Jurkat, Clone E6-1 (cell line): ENCODE measurements around the gene GIT1.

Experiments
- DNase-seq: peaks from one replicate; pipeline ENCODE4 v3.0.0-alpha.2; 2011; ENCODE audit warnings: low read depth, low spot score
- H3K4me3 ChIP-seq: 2 replicates; pipeline ENCODE4 v1.5.1; 2011; ENCODE audit warnings: mild to moderate bottlenecking, low read length, control low read depth, moderate library complexity

GIT1 gene

DNA sequence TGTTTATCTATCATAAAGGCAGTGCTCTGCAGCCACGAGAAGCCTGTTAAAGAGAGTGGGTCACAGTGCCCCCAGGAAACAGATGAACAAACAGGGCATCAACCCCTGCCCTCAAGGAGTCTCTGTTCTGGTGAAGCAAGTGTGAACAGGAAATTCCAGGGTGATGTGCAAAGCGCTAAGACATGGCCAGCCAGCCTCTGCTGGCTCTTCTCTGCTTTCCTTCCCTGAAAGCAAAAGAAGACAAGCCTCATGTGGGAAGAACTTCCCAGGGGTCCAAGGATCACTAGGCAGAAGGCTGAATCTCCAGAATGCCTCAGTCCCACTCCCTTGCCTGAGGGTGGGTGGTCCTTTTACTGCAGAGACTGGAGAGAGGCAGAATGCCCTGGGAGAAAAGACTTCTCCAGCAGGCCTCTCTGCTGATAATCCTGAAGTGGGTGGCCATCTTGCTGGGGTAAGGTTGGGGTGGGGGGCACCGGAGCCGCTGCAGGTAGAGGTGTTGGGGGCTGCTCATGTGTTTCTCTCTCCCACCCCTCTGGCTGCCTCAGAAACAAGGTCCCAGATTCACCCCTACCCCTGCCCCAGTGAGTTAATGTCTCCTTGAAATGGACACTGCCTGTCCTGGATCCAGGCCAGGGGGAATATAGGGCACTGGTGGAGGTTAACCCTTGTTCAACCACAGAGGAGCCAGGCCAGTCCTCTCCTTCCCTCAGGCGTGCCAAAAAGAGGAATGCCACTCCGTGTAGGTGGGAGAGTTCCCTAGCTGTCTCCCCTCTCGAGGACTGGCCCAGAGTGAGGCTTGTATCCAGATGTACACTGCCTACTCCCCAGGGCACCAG is 5.9 kb upstream of the GIT1 start:
- H3K4me3 ChIP-seq, result no peak overlapping the region
- no peak for DNase-seq

DNA sequence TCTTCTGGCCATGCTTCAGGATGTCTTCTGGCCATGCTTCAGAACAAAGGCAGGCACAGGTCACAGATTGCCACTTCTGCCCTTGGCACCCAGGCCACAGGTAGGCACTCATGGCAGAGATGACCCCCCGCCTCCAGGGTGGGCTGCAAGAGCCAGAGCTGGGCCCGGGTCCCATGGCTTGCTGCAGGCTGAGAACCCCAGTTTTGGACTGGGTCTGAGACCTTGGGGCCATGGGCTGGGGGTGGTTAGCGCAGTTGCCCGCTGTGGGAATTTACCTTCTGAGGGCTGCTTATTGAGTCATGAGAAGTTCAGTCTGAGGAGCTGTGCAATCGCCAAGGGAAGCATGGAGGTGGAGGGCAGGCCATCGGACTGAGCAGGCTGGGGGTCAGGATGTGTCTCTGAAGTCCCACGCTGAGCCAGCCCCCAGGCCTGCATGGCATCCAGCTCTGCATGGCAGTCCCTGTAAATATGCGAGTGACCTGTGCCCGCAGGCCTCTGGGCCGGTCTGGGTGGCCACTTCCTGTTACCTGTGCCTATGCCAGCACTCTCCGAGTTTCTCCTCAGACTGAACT is 5.2 kb upstream of the GIT1 start:
- peak overlapping the region; percentile 68 for H3K4me3 ChIP-seq
- no peak for DNase-seq

DNA sequence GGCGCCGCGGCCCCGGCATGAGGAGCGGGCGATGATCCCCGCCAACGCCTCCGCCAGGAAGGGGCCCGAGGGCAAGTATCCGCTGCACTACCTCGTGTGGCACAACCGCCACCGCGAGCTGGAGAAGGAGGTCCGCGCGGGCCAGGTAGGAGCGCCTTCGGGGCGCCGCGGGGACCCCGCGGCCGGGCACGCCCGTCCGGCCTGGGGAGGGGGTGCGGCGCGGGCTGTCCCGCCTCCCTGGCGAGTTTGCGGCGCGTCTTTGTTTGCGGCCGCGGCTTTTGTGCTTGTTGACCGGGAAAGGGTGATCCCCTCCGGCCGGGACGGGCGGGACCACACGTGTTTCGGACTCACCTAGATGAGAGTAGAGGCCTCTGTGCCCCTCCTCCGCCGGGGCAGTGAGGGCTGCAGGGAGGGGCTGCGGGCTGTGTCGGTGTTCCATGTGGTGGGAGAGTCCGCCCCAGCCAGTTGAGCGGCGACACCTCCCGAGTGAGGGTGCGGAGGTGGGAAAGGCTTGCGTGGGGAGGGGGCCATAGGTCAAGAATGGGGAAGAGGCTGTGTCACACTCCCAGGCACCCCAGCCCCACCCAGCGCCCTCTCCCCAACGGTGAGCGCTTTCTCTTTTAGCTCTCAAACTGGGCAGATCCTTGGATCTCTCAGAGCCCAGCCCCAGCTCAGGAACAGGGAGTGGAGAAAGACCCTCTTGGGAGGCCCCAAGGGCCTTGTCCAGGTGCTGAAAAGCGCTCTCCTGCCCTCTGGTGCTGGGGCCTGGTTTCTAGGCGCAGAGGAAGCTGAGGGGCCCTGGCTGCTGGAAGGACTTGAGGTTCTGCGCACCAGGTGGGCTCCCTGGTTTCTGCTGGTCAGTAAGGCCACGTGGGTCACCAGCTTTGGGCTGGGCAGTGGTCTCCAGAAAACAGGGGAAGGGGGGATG is 4.4 kb upstream of the GIT1 start:
- H3K4me3 ChIP-seq, result peak overlapping the region; percentile 68
- DNase-seq, result no peak

DNA sequence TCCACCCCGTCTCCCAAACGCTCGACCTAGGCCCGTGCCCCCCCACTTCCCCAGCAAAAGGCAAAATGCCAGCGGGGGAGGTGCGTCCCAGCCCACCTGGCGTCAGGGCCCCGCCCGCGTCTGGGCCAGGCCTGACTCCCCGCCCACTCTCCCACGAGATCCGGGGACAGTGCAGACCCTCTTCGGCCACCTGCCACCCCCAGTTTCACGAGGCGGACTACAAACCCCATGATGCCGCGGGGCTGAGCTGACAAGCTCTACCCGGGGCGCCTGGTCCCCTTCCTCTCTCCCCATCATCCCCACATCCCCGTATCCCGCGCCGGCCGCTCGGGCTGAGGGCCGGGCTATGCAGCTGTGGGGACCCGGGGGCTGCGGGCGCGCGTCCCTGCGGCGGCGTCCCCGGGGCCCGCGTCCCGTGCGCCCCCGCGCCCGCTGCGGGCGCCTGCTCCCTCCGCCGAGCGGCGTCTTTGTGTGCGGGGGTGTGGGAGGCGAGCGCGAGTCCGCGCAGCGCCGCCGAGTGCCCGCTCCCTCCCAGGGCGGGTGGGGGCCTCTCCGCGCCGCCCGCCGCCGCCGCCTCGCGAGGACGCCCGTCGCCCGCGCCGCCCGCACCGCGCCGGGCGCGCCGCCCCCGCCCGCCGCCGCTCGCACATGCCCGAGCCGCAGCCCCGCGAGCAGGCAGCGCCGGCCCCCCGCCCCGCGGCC is 3.6 kb upstream of the GIT1 start, which contains the start of gene ANKRD13B:
Gene ANKRD13B, plus strand, starts transcription at position 283 of the 702 bp plus-strand sequence. CDS start 490 bp downstream, outside the sequence.
- DNase-seq, result no peak
- H3K4me3 ChIP-seq, result peak within 1 kb of the TSS; percentile 87

DNA sequence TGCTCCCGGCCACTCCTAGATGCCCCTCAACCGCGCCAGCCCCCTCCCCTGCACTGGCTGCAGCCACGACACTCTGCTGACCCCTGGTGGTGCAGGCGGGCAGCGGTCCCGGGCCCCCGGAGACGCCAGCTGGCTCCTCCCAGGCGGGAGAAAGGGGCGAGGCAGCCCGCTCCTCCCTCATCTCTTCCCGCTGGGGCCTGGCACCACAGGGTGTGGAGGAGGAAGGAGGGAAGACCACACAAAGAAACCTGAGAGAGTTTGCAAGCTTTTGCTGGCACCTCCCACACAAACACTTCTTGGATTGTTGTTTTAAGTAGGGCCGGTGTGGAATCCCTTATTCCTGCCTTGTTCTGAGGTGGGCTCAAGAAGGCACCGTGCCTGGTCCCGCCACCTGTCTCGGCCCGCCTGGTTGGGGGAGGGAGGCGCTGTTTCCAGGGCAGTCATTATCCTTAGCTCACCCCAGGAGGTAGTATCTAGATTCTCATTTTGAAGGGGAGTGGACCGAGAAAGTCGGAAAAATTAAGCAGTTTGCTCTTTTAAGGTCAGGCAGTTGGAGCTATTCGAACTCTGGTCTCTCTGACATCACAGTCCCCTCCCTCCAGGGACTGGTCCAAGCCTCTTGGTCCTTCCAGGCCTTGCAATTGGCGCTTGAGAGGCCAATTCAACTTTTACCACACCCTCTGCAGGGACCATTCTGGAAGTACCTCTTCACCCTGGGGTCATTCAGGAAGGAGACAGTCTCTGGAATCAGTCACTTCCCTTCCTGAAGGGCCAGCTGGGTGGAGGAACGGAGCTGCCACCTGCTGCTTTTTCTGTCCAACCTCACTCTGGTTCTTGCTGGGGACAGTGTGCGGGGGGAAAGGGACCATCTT is 2.5 kb upstream of the GIT1 start:
- H3K4me3 ChIP-seq, result peak overlapping the region; percentile 87
- DNase-seq, result peak; percentile 60

DNA sequence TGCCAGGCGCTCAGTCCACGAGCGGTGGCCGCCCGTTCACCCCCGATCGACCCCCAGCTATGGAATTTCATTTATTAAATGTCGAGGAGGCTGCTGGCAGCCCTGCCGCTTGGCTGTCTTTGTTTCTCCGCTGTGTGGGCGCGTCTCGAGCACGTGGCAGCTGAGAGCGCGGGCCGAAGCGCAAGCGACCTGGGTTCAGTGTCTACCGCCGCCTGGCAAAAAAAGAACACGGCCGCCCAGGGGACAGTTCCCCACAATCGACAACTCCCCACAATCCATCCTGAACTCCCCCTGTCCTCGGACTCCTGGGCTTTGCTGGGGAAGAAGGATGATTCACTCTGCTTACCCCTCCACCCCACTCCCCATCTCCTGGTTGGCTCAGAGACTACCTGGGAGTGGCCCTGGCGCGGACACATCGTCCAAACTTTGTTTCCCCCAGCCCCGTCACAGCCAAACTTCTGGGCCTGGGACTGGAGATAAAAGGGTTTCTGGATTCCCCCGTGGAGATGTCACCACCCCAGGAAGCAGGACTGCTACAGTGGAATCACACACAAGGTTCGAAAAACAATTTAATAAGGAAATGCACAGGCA is 1.8 kb upstream of the GIT1 start:
- DNase-seq, result no peak
- peak overlapping the region; percentile 87 for H3K4me3 ChIP-seq

DNA sequence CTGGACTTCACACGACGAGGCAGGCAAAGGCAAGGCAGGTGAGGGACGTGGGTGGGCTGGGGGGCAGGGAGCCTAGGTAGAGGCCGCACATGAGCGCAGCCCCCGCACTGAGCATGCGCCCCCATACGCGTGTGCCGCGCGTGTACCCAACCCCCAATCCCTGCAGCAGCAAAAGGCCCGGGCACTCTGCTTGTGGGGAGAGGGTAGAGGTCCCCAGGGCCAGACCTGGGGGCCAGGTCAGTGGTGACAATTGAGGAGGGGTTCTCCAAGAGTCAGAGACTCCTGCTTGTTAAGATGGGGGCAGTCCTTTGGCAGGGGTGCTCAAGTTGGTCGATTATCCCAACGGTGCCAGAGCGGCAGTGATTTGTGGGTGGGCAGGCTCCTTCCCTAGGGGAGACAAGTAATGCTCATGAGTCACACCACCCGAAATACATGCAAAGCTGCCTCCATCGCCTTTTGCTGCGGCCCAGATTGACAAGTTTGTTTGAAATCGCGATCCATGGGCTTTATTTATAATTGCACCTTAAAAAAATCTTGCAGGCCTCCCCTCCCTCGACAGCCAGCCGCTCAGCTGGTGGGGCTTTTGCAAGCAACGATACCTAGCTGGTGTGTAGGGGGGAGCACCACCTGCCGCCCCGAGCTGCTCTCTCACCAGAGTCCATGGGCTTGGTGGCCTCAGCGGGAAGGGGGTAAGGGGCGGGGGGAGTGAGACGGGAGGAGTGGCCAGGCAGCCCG is 1.1 kb upstream of the GIT1 start:
- H3K4me3 ChIP-seq, result peak overlapping the region; percentile 87
- DNase-seq, result peak; percentile 35

DNA sequence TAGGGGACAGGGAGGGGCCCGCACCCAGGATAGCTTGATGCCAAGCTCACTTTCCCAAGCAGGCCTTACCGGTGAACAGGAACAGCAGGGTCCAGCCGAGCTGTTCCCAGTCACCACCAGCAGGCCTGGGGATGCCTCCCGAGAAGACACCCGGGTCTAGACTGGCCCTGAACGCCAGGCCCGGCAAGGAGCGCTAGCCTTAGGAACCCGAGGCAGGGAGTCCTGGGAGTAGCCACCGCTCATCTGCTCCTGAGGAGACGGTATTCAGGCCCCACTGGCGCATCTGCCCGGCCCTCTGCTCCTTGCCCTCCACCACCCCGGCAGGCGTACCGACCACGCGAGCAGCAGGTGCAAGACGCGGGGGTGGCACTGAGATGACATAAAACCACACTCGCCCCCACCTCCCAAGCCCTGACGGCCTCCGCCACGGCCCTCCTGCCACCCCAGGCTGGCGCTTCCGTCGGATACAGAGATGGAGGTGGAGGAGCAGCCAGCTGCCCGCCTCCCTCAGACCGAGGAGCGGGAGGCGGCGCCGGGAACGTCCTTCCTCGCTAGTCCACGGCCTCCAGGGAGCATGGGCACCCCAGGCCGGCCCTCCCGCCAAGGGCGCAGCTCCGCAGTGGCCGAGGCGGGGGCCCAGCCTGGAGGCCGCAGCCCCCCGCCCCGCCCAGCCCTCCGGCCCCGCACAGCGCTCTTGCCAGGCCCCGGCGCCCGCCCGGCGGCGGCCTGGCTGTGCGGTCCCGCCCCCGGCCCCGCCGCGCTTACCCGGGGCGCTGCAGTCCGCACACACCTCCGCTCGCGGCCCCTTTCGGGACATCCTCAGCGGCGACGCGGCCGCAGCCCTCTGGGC is 661 bp downstream of the GIT1 start:
- DNase-seq, result no peak
- H3K4me3 ChIP-seq, result peak overlapping the region; percentile 83

DNA sequence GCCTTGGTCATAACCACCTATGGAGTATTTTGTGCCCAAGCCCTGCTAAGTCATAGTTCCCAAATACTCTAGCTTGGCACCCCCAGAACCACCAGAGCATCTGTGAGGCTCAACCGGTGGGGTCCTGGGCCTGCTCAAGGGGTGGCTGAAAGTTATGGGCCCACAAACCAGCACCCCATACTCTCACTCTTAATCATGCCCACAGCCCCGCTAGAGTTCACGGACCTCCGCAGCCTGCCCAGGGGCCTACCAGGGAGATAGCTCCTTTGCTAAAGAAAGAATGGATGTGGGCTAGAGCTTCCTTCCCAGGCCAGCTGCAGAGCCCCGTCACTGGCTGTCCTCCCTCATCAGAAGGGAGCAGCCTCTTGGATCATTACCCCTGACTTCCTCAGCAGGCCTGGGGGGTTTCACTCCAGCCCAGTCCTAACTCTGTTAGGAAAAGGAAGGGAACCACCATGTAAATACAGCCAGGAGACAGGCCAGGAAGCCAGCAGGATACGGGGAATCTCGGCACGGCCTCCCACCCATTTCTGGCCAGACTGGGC is 1.4 kb downstream of the GIT1 start:
- no peak for DNase-seq

DNA sequence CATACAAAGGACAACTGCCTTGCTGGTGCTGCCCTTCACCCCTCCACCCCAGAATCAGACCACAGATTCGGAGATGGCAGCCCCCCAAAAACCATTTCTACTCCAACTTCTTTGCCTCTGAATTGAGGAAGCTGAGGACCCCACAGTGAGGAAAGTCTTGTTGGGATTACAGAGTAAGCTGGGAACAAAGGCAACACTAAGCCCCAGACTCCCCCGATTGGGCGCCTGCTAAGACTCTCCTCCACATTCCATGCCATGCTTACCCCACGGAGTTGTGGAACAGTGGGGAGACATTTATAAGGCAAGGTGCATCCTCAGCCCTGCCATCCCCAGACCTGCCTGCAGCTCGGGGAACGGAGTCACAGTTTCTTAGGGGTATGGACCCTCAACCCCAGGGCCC is 1.9 kb downstream of the GIT1 start:
- DNase-seq, result no peak
- H3K4me3 ChIP-seq, result peak overlapping the region; percentile 83

More for the DNA sequence above, 1.4 kb downstream of the GIT1 start:
- H3K4me3 ChIP-seq, result peak overlapping the region; percentile 83

DNA sequence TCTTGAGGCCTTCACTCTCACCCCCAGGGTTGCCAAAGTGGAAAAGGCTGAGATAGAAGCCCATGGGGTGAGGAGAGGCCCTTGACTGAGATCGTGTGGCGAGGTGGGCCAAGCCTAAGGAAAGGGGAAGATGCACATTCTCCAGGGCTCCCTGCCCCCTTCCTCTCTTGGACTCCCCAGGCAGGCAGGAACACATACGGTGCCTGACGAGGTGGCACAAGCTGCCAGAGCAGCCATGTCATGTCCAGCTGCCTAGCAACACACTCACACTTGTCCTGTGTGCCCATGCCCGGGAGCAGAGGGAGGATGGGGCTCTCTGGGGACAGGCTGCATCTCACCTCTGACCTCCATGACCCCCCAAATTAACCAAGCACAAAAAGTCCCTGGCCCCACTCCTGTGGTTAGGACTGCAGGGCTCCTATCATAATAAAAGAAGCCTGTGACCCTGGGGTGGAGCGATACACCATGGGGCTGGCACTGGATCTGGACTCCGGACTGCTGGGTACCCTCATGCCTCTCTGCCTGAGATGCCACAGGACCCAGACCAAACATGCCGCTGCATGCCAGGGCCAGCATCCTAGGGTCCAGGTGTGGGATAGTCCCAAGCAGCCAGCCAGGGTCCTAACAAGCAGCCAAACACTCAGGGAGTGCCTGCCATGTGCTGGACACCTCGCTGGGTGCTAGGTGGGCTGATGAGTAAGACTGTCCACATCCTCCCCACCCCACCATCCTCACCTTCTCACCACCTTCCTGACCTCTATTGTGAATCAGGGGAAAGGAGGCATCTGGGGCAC is 2.6 kb downstream of the GIT1 start:
- no peak overlapping the region for H3K4me3 ChIP-seq

DNA sequence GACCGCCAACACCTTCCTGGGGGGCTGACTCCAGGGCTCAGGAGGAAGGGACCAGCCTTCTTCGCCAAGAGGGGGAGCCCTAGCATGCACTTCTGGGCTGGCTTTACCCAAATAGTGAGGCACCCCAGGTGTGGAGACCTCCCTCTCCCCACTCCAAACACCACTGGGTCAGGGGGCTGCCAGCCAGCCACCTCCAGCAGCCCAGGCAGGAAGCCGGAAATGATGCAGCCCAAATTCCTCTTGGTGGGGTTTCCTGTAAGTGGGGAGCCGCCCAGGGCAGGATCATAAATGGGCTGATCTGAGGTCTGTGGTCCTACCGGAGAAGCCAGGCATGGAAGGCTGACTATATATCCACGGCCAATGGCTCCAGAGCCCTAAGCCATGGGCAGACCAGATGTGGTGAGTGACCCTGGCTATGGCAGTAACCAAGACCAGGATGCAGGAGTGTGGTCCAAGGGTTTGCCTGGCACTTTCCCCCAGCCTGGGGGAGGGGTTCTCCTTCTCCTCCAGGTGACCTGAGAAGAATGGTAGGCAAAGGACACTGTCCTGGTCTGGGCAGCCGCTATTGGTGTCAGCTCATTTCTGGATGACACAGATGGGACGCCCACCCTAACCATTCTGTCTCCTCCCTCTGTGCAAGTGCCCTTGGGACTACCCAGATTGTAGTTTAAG is 4.2 kb downstream of the GIT1 start:
- no peak overlapping the region for H3K4me3 ChIP-seq
- DNase-seq, result no peak

More for the DNA sequence above, 2.6 kb downstream of the GIT1 start:
- no peak for DNase-seq

DNA sequence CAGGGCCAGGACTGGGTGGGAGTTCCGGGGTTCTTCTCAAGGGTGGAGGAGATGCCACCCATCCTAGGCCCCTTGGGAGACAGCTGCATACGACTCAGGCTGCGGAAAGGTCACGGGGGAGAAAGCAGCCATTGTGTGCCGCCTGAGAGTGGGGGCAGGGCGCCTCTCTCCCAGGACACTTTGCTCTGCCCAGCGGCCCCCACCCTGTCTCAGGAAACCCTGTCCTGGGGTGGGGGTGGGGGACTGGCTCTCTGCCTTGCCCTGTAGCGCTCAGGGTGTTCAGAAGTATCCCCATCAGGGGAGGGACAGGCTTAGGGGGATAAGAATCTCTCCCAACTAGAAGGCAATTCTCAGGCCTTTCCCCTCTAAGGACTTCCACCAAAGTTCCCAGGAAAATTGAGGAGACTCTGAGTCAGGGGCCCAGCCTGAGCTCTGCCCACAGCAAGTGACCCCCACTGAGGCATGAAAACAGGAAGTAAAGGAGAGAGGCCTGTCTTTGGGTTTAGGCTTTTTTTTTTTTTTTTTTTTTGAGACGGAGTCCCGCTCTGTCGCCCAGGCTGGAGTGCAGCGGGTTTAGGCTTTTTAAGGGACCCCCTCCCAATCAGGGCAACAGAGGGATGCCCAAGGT is 4.9 kb downstream of the GIT1 start:
- no peak overlapping the region for H3K4me3 ChIP-seq
- no peak for DNase-seq
